ENCODE results near the gene ADM. TPM values are rescaled to one million over a fixed set of nuclear protein-coding genes. Genes with fewer than 3 reads are reported as not detected.
A peak's percentile ranks its signal among the peaks of the same experiment; 100 is the strongest.

Gene ADM
- total RNA-seq, 1 donor: 103 TPM

- DNase-seq (ENCODE audit: low read depth): no peak
- no peak overlapping the region for H3K4me3 ChIP-seq (ENCODE audit: low read depth, low read length)
- no peak for TF ChIP-seq CTCF (IDR thresholded peaks at IDR 0.05; ENCODE audit: insufficient read depth, low read length)
Observed at GRCh38 chr11:10318527-10318802, 13.6 kb downstream of the ADM start.

GRCh38 chr11:10319702-10320558, 15.1 kb downstream of the ADM start:
- no peak overlapping the region for H3K4me3 ChIP-seq (ENCODE audit: low read depth, low read length)
- TF ChIP-seq CTCF (IDR thresholded peaks at IDR 0.05; ENCODE audit: insufficient read depth, low read length): no peak
- no peak for DNase-seq (ENCODE audit: low read depth)

GRCh38 chr11:10320736-10321465, 16.0 kb downstream of the ADM start:
- H3K4me3 ChIP-seq (ENCODE audit: low read depth, low read length): no peak overlapping the region
- no peak for TF ChIP-seq CTCF (IDR thresholded peaks at IDR 0.05; ENCODE audit: insufficient read depth, low read length)
- no peak for DNase-seq (ENCODE audit: low read depth)

- no peak for TF ChIP-seq CTCF (IDR thresholded peaks at IDR 0.05; ENCODE audit: insufficient read depth, low read length)
- peak; percentile 59 for DNase-seq (ENCODE audit: low read depth)
- H3K4me3 ChIP-seq (ENCODE audit: low read depth, low read length): no peak overlapping the region
Observed at GRCh38 chr11:10322401-10322800, 17.5 kb downstream of the ADM start.

GRCh38 chr11:10322830-10323792, 18.2 kb downstream of the ADM start:
- TF ChIP-seq CTCF (IDR thresholded peaks at IDR 0.05; ENCODE audit: insufficient read depth, low read length): peak; percentile 33
- peak; percentile 94 for DNase-seq (ENCODE audit: low read depth)
- H3K4me3 ChIP-seq (ENCODE audit: low read depth, low read length): no peak overlapping the region

- TF ChIP-seq CTCF (IDR thresholded peaks at IDR 0.05; ENCODE audit: insufficient read depth, low read length): no peak
- peak; percentile 79 for DNase-seq (ENCODE audit: low read depth)
- no peak overlapping the region for H3K4me3 ChIP-seq (ENCODE audit: low read depth, low read length)
Observed at GRCh38 chr11:10323793-10324170, 18.9 kb downstream of the ADM start.

All from fibroblast of the aortic adventitia (primary cell).